GM18498 (cell line): ENCODE results near the gene SLC39A8.
"Not testable (repeated sequence)": the region's sequence is repeated elsewhere in the genome, so short reads cannot be mapped to it uniquely, and the experiment has no call there.

Experiments
- ATAC-seq: cut with Tn5 transposase; IDR thresholded peaks from one replicate; pipeline ENCODE4 v1.9.1; 2021; ENCODE audit warnings: mild to moderate bottlenecking, moderate library complexity; ENCODE audit not compliant: unreplicated experiment

SLC39A8 gene

GRCh38 chr4:102344954-102345794, at the start of gene SLC39A8:
Gene SLC39A8, minus strand, starts transcription at chr4:102345482. Its CDS starts 820 bp downstream, at chr4:102344662.
- ATAC-seq: peak; percentile 88

GRCh38 chr4:102392033-102392744, 46.9 kb upstream of the SLC39A8 start:
- ATAC-seq: no peak

GRCh38 chr4:102390438-102390837, 45.2 kb upstream of the SLC39A8 start:
- peak; percentile 96 for ATAC-seq

- no peak for ATAC-seq
Observed at GRCh38 chr4:102388611-102389010, 43.3 kb upstream of the SLC39A8 start.

GRCh38 chr4:102387552-102388150, 42.4 kb upstream of the SLC39A8 start:
- no peak for ATAC-seq

GRCh38 chr4:102386966-102387365, 41.7 kb upstream of the SLC39A8 start:
- no peak for ATAC-seq

- not testable (repeated sequence) for ATAC-seq
Observed at GRCh38 chr4:102380253-102380652, 35.0 kb upstream of the SLC39A8 start.

GRCh38 chr4:102362922-102363432, 17.7 kb upstream of the SLC39A8 start:
- no peak for ATAC-seq

- no peak for ATAC-seq
Observed at GRCh38 chr4:102358128-102358527, 12.8 kb upstream of the SLC39A8 start.

GRCh38 chr4:102357637-102358036, 12.4 kb upstream of the SLC39A8 start:
- not testable (repeated sequence) for ATAC-seq

- no peak for ATAC-seq
Observed at GRCh38 chr4:102356562-102357202, 11.4 kb upstream of the SLC39A8 start.

GRCh38 chr4:102355748-102356147, 10.5 kb upstream of the SLC39A8 start:
- ATAC-seq: no peak

GRCh38 chr4:102354671-102355454, 9.6 kb upstream of the SLC39A8 start:
- no peak for ATAC-seq

- ATAC-seq: no peak
Observed at GRCh38 chr4:102352781-102353180, 7.5 kb upstream of the SLC39A8 start.

- ATAC-seq: no peak
Observed at GRCh38 chr4:102350634-102351033, 5.4 kb upstream of the SLC39A8 start.

- ATAC-seq: no peak
Observed at GRCh38 chr4:102348701-102349100, 3.4 kb upstream of the SLC39A8 start.

GRCh38 chr4:102345795-102346100, 466 bp upstream of the SLC39A8 start:
- ATAC-seq: no peak

- peak; percentile 51 for ATAC-seq
Observed at GRCh38 chr4:102344520-102344953, 745 bp downstream of the SLC39A8 start.

GRCh38 chr4:102343964-102344519, 1.2 kb downstream of the SLC39A8 start:
- ATAC-seq: peak; percentile 37
